HEK293 (cell line): ENCODE measurements around the gene NCKAP5.

ENCODE experiments used
- KLF8 ChIP-seq: fragments of 450-650 bp; formaldehyde crosslinking; IDR thresholded peaks from 2 replicates; pipeline ENCODE4 v1.5.1; 2016; ENCODE audit warnings: missing biosample characterization, missing genetic modification characterization
- PRDM2 ChIP-seq: fragments of 450-650 bp; formaldehyde crosslinking; IDR thresholded peaks from 2 replicates; pipeline ENCODE4 v1.5.1; 2016; ENCODE audit warnings: missing biosample characterization, missing genetic modification characterization, borderline replicate concordance
- TRIM28 ChIP-seq: IDR thresholded peaks from 2 replicates; pipeline ENCODE4 v1.6.1; 2011; ENCODE audit warnings: low read length, control low read depth, borderline replicate concordance
- YY2 ChIP-seq: fragments of 450-650 bp; formaldehyde crosslinking; IDR thresholded peaks from 2 replicates; pipeline ENCODE4 v1.5.1; 2016; ENCODE audit warnings: missing biosample characterization, missing genetic modification characterization
- ZFHX2 ChIP-seq: fragments of 450-650 bp; formaldehyde crosslinking; conservative IDR thresholded peaks from 2 replicates; pipeline ENCODE4 v1.5.1; 2016; ENCODE audit warnings: missing biosample characterization, missing genetic modification characterization
- ZNF155 ChIP-seq: fragments of 450-650 bp; formaldehyde crosslinking; IDR thresholded peaks from 2 replicates; pipeline ENCODE4 v1.5.1; 2016; ENCODE audit warnings: missing biosample characterization, missing genetic modification characterization
- ZNF501 ChIP-seq: fragments of 450-650 bp; formaldehyde crosslinking; IDR thresholded peaks from 2 replicates; pipeline ENCODE4 v1.5.1; 2016; ENCODE audit warnings: missing biosample characterization, missing genetic modification characterization
- ZNF548 ChIP-seq: fragments of 450-650 bp; formaldehyde crosslinking; IDR thresholded peaks from 2 replicates; pipeline ENCODE4 v1.5.1; 2016; ENCODE audit warnings: missing biosample characterization, missing genetic modification characterization
- ZNF670 ChIP-seq: fragments of 450-650 bp; formaldehyde crosslinking; IDR thresholded peaks from 2 replicates; pipeline ENCODE4 v1.5.1; 2016; ENCODE audit warnings: missing biosample characterization, missing genetic modification characterization, low read depth
- ZNF768 ChIP-seq: fragments of 450-650 bp; formaldehyde crosslinking; IDR thresholded peaks from 2 replicates; pipeline ENCODE4 v1.5.1; 2018; ENCODE audit warnings: missing biosample characterization, mild to moderate bottlenecking, missing genetic modification characterization
- ZNF776 ChIP-seq: fragments of 450-650 bp; formaldehyde crosslinking; IDR thresholded peaks from 2 replicates; pipeline ENCODE4 v1.5.0; 2017; ENCODE audit warnings: missing biosample characterization, missing genetic modification characterization, borderline replicate concordance
- ZNF791 ChIP-seq: fragments of 450-650 bp; formaldehyde crosslinking; IDR thresholded peaks from 2 replicates; pipeline ENCODE4 v1.5.1; 2016; ENCODE audit warnings: missing biosample characterization, missing genetic modification characterization
- ZXDB ChIP-seq: fragments of 450-650 bp; formaldehyde crosslinking; IDR thresholded peaks from 2 replicates; pipeline ENCODE4 v1.5.1; 2016; ENCODE audit warnings: missing biosample characterization, missing genetic modification characterization
- TF ChIP-seq, protein P1 (sequence below): fragments of 450-650 bp; formaldehyde crosslinking; IDR thresholded peaks from 2 replicates; pipeline ENCODE4 v1.5.1; 2016; ENCODE audit warnings: missing biosample characterization, missing genetic modification characterization
- TF ChIP-seq, protein P2 (sequence below): fragments of 450-650 bp; formaldehyde crosslinking; IDR thresholded peaks from 2 replicates; pipeline ENCODE4 v1.5.1; 2017; ENCODE audit warnings: missing biosample characterization, missing genetic modification characterization
- TF ChIP-seq, protein P3 (sequence below): fragments of 450-650 bp; formaldehyde crosslinking; IDR thresholded peaks from 2 replicates; pipeline ENCODE4 v1.5.1; 2017; ENCODE audit warnings: missing biosample characterization, missing genetic modification characterization

NCKAP5 gene

GRCh38 chr2:133434959-133435668 is 133.1 kb downstream of the NCKAP5 start (continued):
- no peak for TF ChIP-seq PRDM2
- no peak for TF ChIP-seq ZNF776 (tag by site-specific recombination)
- TF ChIP-seq, protein P1, sequence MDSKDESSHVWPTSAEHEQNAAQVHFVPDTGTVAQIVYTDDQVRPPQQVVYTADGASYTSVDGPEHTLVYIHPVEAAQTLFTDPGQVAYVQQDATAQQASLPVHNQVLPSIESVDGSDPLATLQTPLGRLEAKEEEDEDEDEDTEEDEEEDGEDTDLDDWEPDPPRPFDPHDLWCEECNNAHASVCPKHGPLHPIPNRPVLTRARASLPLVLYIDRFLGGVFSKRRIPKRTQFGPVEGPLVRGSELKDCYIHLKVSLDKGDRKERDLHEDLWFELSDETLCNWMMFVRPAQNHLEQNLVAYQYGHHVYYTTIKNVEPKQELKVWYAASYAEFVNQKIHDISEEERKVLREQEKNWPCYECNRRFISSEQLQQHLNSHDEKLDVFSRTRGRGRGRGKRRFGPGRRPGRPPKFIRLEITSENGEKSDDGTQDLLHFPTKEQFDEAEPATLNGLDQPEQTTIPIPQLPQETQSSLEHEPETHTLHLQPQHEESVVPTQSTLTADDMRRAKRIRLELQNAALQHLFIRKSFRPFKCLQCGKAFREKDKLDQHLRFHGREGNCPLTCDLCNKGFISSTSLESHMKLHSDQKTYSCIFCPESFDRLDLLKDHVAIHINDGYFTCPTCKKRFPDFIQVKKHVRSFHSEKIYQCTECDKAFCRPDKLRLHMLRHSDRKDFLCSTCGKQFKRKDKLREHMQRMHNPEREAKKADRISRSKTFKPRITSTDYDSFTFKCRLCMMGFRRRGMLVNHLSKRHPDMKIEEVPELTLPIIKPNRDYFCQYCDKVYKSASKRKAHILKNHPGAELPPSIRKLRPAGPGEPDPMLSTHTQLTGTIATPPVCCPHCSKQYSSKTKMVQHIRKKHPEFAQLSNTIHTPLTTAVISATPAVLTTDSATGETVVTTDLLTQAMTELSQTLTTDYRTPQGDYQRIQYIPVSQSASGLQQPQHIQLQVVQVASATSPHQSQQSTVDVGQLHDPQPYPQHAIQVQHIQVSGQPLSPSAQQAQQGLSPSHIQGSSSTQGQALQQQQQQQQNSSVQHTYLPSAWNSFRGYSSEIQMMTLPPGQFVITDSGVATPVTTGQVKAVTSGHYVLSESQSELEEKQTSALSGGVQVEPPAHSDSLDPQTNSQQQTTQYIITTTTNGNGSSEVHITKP (tag by site-specific recombination) = peak; percentile 33; the same call in 1 of the 2 replicates
- TF ChIP-seq ZNF768 (tag by site-specific recombination) = no peak
- no peak for TF ChIP-seq ZNF670 (tag by site-specific recombination)
- peak; percentile 69 for TF ChIP-seq ZXDB (tag by site-specific recombination)
- peak; percentile 52; the same call in 1 of the 2 replicates for TF ChIP-seq ZFHX2 (tag by site-specific recombination)
- TF ChIP-seq, protein P2, sequence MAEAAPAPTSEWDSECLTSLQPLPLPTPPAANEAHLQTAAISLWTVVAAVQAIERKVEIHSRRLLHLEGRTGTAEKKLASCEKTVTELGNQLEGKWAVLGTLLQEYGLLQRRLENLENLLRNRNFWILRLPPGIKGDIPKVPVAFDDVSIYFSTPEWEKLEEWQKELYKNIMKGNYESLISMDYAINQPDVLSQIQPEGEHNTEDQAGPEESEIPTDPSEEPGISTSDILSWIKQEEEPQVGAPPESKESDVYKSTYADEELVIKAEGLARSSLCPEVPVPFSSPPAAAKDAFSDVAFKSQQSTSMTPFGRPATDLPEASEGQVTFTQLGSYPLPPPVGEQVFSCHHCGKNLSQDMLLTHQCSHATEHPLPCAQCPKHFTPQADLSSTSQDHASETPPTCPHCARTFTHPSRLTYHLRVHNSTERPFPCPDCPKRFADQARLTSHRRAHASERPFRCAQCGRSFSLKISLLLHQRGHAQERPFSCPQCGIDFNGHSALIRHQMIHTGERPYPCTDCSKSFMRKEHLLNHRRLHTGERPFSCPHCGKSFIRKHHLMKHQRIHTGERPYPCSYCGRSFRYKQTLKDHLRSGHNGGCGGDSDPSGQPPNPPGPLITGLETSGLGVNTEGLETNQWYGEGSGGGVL (tag by site-specific recombination) = peak; percentile 31; the same call in 1 of the 2 replicates
- TF ChIP-seq, protein P3, sequence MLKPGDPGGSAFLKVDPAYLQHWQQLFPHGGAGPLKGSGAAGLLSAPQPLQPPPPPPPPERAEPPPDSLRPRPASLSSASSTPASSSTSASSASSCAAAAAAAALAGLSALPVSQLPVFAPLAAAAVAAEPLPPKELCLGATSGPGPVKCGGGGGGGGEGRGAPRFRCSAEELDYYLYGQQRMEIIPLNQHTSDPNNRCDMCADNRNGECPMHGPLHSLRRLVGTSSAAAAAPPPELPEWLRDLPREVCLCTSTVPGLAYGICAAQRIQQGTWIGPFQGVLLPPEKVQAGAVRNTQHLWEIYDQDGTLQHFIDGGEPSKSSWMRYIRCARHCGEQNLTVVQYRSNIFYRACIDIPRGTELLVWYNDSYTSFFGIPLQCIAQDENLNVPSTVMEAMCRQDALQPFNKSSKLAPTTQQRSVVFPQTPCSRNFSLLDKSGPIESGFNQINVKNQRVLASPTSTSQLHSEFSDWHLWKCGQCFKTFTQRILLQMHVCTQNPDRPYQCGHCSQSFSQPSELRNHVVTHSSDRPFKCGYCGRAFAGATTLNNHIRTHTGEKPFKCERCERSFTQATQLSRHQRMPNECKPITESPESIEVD = peak; percentile 76
- TF ChIP-seq KLF8 = peak; percentile 80
- no peak for TF ChIP-seq ZNF791 (tag by site-specific recombination)
- peak; percentile 45; the same call in 1 of the 2 replicates for TF ChIP-seq ZNF501
- no peak for TF ChIP-seq ZNF548 (tag by site-specific recombination)
- no peak for TF ChIP-seq YY2 (tag by site-specific recombination)
- TF ChIP-seq ZNF155 (tag by site-specific recombination) = no peak
- TF ChIP-seq TRIM28 = peak; percentile 67; the same call in 1 of the 2 replicates
